Liver (tissue), 3 donors: Measurements from ENCODE around the gene LCN10.

Source experiments
- CTCF ChIP-seq: fragments of 150-350 bp; IDR thresholded peaks from 2 replicates; pipeline ENCODE4 v1.5.1; 2017; ENCODE audit warnings: improper control_type of control experiment, low read depth, low read length; ENCODE audit not compliant: missing input control
- MAX ChIP-seq: IDR thresholded peaks from 2 replicates; pipeline ENCODE4 v1.6.1; 2016; ENCODE audit warnings: antibody characterized with exemption
- RAD21 ChIP-seq, 2 donors: IDR thresholded peaks; 2 replicates each; pipeline ENCODE4 v1.6.1; 2016; ENCODE audit warnings: antibody characterized with exemption in 2 of 2, mild to moderate bottlenecking in 2 of 2
- YY1 ChIP-seq: IDR thresholded peaks from 2 replicates; pipeline ENCODE4 v1.6.1; 2016; ENCODE audit warnings: antibody characterized with exemption, mild to moderate bottlenecking
- ZBTB33 ChIP-seq: IDR thresholded peaks from 2 replicates; pipeline ENCODE4 v1.6.1; 2016; ENCODE audit warnings: antibody characterized with exemption
- donor health status: healthy.
- donor health status: healthy.

DNA sequence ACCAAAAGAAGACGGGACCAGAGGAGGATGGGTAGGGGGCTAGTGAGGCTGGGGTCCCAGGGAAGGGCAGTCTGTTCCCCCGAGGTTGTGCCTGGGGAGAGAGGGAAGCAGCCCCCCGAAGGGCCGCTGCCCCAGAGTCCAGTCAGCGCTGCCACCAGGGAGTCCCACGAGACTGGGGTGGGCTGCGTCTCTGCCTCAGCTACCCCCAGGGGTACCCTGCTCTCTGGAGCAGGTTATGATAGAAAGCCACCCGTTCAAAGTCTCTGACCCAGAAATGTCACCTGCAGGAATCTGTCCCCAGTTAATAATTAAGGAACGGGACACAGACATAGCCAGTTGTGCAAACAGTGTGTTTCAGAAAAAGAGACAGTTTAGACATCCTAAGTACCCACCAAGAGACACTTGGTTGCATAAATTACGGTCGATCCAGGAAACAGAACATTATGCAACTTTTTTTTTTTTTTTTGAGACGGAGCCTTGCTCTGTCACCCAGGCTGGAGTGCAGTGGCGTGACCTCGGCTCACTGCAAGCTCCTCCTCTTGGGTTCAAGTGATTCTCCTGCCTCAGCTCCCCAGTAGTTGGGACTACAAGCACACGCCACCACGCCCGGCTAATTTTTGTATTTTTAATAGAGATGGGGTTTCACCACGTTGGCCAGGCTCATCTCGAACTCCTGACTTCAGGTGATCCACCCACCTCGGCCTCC, 44.8 kb downstream of the LCN10 start:
- TF ChIP-seq RAD21 (IDR thresholded peaks at IDR 0.05) = peak in 1 of 2 donors; percentile 31
- peak; percentile 49 for TF ChIP-seq YY1
- no peak for TF ChIP-seq MAX
- no peak for TF ChIP-seq CTCF
- TF ChIP-seq ZBTB33 = peak; percentile 69
